Immature natural killer cell (primary cell): ENCODE measurements around the gene SLC9A6. TPM values are rescaled to one million over a fixed set of nuclear protein-coding genes. Genes with fewer than 3 reads are reported as not detected.
A peak's percentile ranks its signal among the peaks of the same experiment; 100 is the strongest.

Source experiments
- DNase-seq, 3 donors: peaks; one replicate each; pipeline ENCODE4 v3.0.0; 2022; ENCODE audit warnings: mixed read lengths in 1 of 3
- H3K27ac Mint-ChIP-seq, 6 donors: one replicate each; pipeline ENCODE4 v1.8.0; 2020; ENCODE audit warnings: mixed read lengths in 6 of 6, mild to moderate bottlenecking in 5 of 6, inconsistent platforms in 4 of 6, moderate library complexity in 3 of 6
- H3K27me3 Mint-ChIP-seq, 3 donors: one replicate each; pipeline ENCODE4 v1.8.0; 2020 to 2021; ENCODE audit warnings: low read depth in 3 of 3, mild to moderate bottlenecking in 3 of 3, mixed read lengths in 3 of 3, moderate library complexity in 3 of 3, inconsistent platforms in 1 of 3
- H3K36me3 Mint-ChIP-seq, 3 donors: one replicate each; pipeline ENCODE4 v1.8.0; 2020; ENCODE audit warnings: mixed read lengths in 3 of 3, inconsistent platforms in 2 of 3, mild to moderate bottlenecking in 2 of 3
- H3K4me1 Mint-ChIP-seq, 2 donors: one replicate each; pipeline ENCODE4 v1.8.0; 2020; ENCODE audit warnings: inconsistent platforms in 2 of 2, mild to moderate bottlenecking in 2 of 2, mixed read lengths in 2 of 2, moderate library complexity in 1 of 2
- H3K4me3 Mint-ChIP-seq, 5 donors: one replicate each; pipeline ENCODE4 v1.8.0; 2020; ENCODE audit warnings: mild to moderate bottlenecking in 5 of 5, mixed read lengths in 5 of 5, inconsistent platforms in 3 of 5, moderate library complexity in 3 of 5
- H3K9me3 Mint-ChIP-seq, 6 donors: one replicate each; pipeline ENCODE4 v1.8.0; 2020; ENCODE audit warnings: mild to moderate bottlenecking in 6 of 6, mixed read lengths in 6 of 6, inconsistent platforms in 4 of 6, moderate library complexity in 3 of 6
- polyA plus RNA-seq, 3 donors: library from polyadenylated mRNA; unstranded; fragments of 300-500 nt; fragmentation: Illumina TruSeq; gene quantifications; one replicate each; pipeline ENCODE4 v1.2.3, GENCODE V29; 2021

SLC9A6 gene
- 10 to 100 TPM; 13.2 to 20.5 (median 18.6) TPM for polyA plus RNA-seq

GRCh38 chrX:135985157-135985972 is at the start of gene SLC9A6:
Gene SLC9A6, plus strand, starts transcription at chrX:135985435. Its CDS starts 224 bp downstream, at chrX:135985659.
- Mint-ChIP-seq H3K27me3 (peaks cover 1 to 11% (median 2%) of the 10 kb centered on the region in 3 donors), H3K27ac (peak within 1 kb of the TSS; percentile 76 to 90 (median 82)), H3K9me3 (peaks cover 0 to 1% (median 0%) of the 10 kb centered on the region in 6 donors)

GRCh38 chrX:135944486-135944885 is 40.7 kb upstream of the SLC9A6 start:
- peaks cover 3 to 14% (median 4%) of the 10 kb centered on the region in 3 donors for H3K36me3 Mint-ChIP-seq
- peaks cover 0 to 4% (median 0%) of the 10 kb centered on the region in 6 donors for H3K9me3 Mint-ChIP-seq
- H3K27ac Mint-ChIP-seq: no peak overlapping the region

More at GRCh38 chrX:135985157-135985972, at the start of gene SLC9A6:
- peak within 1 kb of the TSS; percentile 86 to 91 (median 88) for H3K4me3 Mint-ChIP-seq
- no peaks in the 10 kb centered on the region for H3K36me3 Mint-ChIP-seq
- peak; percentile 65 to 69 (median 66) for DNase-seq
- peaks cover 34 to 53% of the 10 kb centered on the region in 2 donors for H3K4me1 Mint-ChIP-seq

GRCh38 chrX:135951291-135951690 is 33.9 kb upstream of the SLC9A6 start:
- Mint-ChIP-seq H3K36me3 (no peaks in the 10 kb centered on the region), H3K27me3 (peaks cover 0 to 3% (median 2%) of the 10 kb centered on the region in 3 donors), H3K27ac (no peak overlapping the region), H3K4me1 (no peaks in the 10 kb centered on the region), H3K9me3 (no peaks in the 10 kb centered on the region), H3K4me3 (no peak overlapping the region)
- DNase-seq: no peak

More at GRCh38 chrX:135944486-135944885, 40.7 kb upstream of the SLC9A6 start:
- no peak for DNase-seq
- H3K4me3 Mint-ChIP-seq: no peak overlapping the region
- peaks cover 0 to 5% (median 2%) of the 10 kb centered on the region in 3 donors for H3K27me3 Mint-ChIP-seq
- no peaks in the 10 kb centered on the region for H3K4me1 Mint-ChIP-seq

GRCh38 chrX:135973025-135973547 is 12.1 kb upstream of the SLC9A6 start:
- H3K4me3 Mint-ChIP-seq: peak overlapping the region; percentile 93 to 99 (median 97)
- no peaks in the 10 kb centered on the region for H3K36me3 Mint-ChIP-seq
- H3K4me1 Mint-ChIP-seq: peaks cover 25 to 33% of the 10 kb centered on the region in 2 donors
- DNase-seq: no peak
- H3K27ac Mint-ChIP-seq: peak overlapping the region; percentile 91 to 98 (median 96)
- H3K27me3 Mint-ChIP-seq: peaks cover 5 to 13% (median 12%) of the 10 kb centered on the region in 3 donors
- H3K9me3 Mint-ChIP-seq: no peaks in the 10 kb centered on the region

- Mint-ChIP-seq H3K9me3 (no peaks in the 10 kb centered on the region), H3K27ac (peak within 1 kb of the TSS; percentile 91 to 98 (median 96)), H3K36me3 (no peaks in the 10 kb centered on the region), H3K4me3 (peak within 1 kb of the TSS; percentile 93 to 99 (median 97)), H3K27me3 (peaks cover 5 to 13% (median 12%) of the 10 kb centered on the region in 3 donors), H3K4me1 (peaks cover 25 to 33% of the 10 kb centered on the region in 2 donors)
- DNase-seq: peak; percentile 75 to 82 (median 81)
Observed at GRCh38 chrX:135973548-135974278, 11.5 kb upstream of the SLC9A6 start, which contains the start of gene MMGT1. Gene MMGT1, minus strand, starts transcription at chrX:135973988. Its CDS starts 313 bp downstream, at chrX:135973675.

- Mint-ChIP-seq H3K36me3 (no peaks in the 10 kb centered on the region), H3K27ac (peak overlapping the region; percentile 30 to 90 (median 78)), H3K27me3 (peaks cover 10 to 19% (median 12%) of the 10 kb centered on the region in 3 donors), H3K4me1 (peaks cover 25 to 33% of the 10 kb centered on the region in 2 donors), H3K9me3 (no peaks in the 10 kb centered on the region), H3K4me3 (peak overlapping the region; percentile 77 to 84 (median 81))
- peak; percentile 49 to 58 (median 55) for DNase-seq
Observed at GRCh38 chrX:135974279-135974856, 10.9 kb upstream of the SLC9A6 start.

- no peak for DNase-seq
- no peaks in the 10 kb centered on the region for H3K36me3 Mint-ChIP-seq
- peaks cover 10 to 19% (median 12%) of the 10 kb centered on the region in 3 donors for H3K27me3 Mint-ChIP-seq
- no peaks in the 10 kb centered on the region for H3K9me3 Mint-ChIP-seq
- peak overlapping the region in 1 of 5 donors; percentile 77 for H3K4me3 Mint-ChIP-seq
- peaks cover 25 to 33% of the 10 kb centered on the region in 2 donors for H3K4me1 Mint-ChIP-seq
- H3K27ac Mint-ChIP-seq: no peak overlapping the region
Observed at GRCh38 chrX:135975421-135975820, 9.8 kb upstream of the SLC9A6 start.

- no peak overlapping the region for H3K4me3 Mint-ChIP-seq
- H3K36me3 Mint-ChIP-seq: no peaks in the 10 kb centered on the region
- H3K9me3 Mint-ChIP-seq: no peaks in the 10 kb centered on the region
- peaks cover 11 to 21% (median 12%) of the 10 kb centered on the region in 3 donors for H3K27me3 Mint-ChIP-seq
- no peak overlapping the region for H3K27ac Mint-ChIP-seq
- H3K4me1 Mint-ChIP-seq: peaks cover 17 to 21% of the 10 kb centered on the region in 2 donors
- no peak for DNase-seq
Observed at GRCh38 chrX:135977611-135978010, 7.6 kb upstream of the SLC9A6 start.

GRCh38 chrX:135981010-135981409 is 4.2 kb upstream of the SLC9A6 start:
- Mint-ChIP-seq H3K36me3 (no peaks in the 10 kb centered on the region), H3K27ac (no peak overlapping the region), H3K27me3 (peaks cover 2 to 19% (median 6%) of the 10 kb centered on the region in 3 donors), H3K4me1 (peaks cover 28% of the 10 kb centered on the region in 2 donors), H3K4me3 (no peak overlapping the region), H3K9me3 (peaks cover 0 to 1% (median 0%) of the 10 kb centered on the region in 6 donors)
- DNase-seq: no peak

- H3K27me3 Mint-ChIP-seq: peaks cover 2 to 17% (median 6%) of the 10 kb centered on the region in 3 donors
- peaks cover 0 to 1% (median 0%) of the 10 kb centered on the region in 6 donors for H3K9me3 Mint-ChIP-seq
- DNase-seq: no peak
- H3K36me3 Mint-ChIP-seq: no peaks in the 10 kb centered on the region
- H3K4me1 Mint-ChIP-seq: peaks cover 32 to 35% of the 10 kb centered on the region in 2 donors
- H3K4me3 Mint-ChIP-seq: no peak overlapping the region
- no peak overlapping the region for H3K27ac Mint-ChIP-seq
Observed at GRCh38 chrX:135981668-135982067, 3.6 kb upstream of the SLC9A6 start.

- Mint-ChIP-seq H3K27me3 (peaks cover 2 to 17% (median 6%) of the 10 kb centered on the region in 3 donors), H3K36me3 (no peaks in the 10 kb centered on the region), H3K9me3 (peaks cover 0 to 1% (median 0%) of the 10 kb centered on the region in 6 donors), H3K27ac (peak overlapping the region in 4 of 6 donors; percentile 33 to 82 (median 73)), H3K4me3 (peak overlapping the region; percentile 5 to 91 (median 88)), H3K4me1 (peaks cover 34 to 47% of the 10 kb centered on the region in 2 donors)
- DNase-seq: no peak
Observed at GRCh38 chrX:135982860-135983259, 2.4 kb upstream of the SLC9A6 start.

GRCh38 chrX:135984256-135984655 is 979 bp upstream of the SLC9A6 start:
- Mint-ChIP-seq H3K36me3 (no peaks in the 10 kb centered on the region), H3K9me3 (peaks cover 0 to 1% (median 0%) of the 10 kb centered on the region in 6 donors), H3K27ac (peak overlapping the region; percentile 70 to 90 (median 82)), H3K4me3 (peak overlapping the region; percentile 75 to 91 (median 88)), H3K4me1 (peaks cover 34 to 49% of the 10 kb centered on the region in 2 donors), H3K27me3 (peaks cover 1 to 11% (median 2%) of the 10 kb centered on the region in 3 donors)
- DNase-seq: no peak

- peaks cover 34 to 53% of the 10 kb centered on the region in 2 donors for H3K4me1 Mint-ChIP-seq
- peaks cover 1 to 11% (median 2%) of the 10 kb centered on the region in 3 donors for H3K27me3 Mint-ChIP-seq
- peak overlapping the region; percentile 70 to 90 (median 82) for H3K27ac Mint-ChIP-seq
- H3K4me3 Mint-ChIP-seq: peak overlapping the region; percentile 75 to 91 (median 88)
- H3K36me3 Mint-ChIP-seq: no peaks in the 10 kb centered on the region
- DNase-seq: no peak
- peaks cover 0 to 1% (median 0%) of the 10 kb centered on the region in 6 donors for H3K9me3 Mint-ChIP-seq
Observed at GRCh38 chrX:135984791-135985156, 461 bp upstream of the SLC9A6 start.
